Omental fat pad (tissue), 4 donors: Measurements from ENCODE around the gene EPHA2. TPM values are rescaled to one million over a fixed set of nuclear protein-coding genes. Genes with fewer than 3 reads are reported as not detected.

Experiments
- ATAC-seq: fragments of 150-250 bp; one replicate; pipeline ENCODE4 v1.9.1; 2016; ENCODE audit warnings: mild to moderate bottlenecking, moderate library complexity; ENCODE audit not compliant: low FRiP score
- DNase-seq: peaks from one replicate; pipeline ENCODE4 v3.0.0-alpha.2; 2019; ENCODE audit warnings: low spot score
- CTCF ChIP-seq, 3 donors: fragments of 450-650 bp; IDR thresholded peaks; one replicate each; pipeline ENCODE4 v1.5.1; 2016 to 2017; ENCODE audit warnings: antibody characterized with exemption in 3 of 3, mild to moderate bottlenecking in 3 of 3, moderate library complexity in 2 of 3
- total RNA-seq, 4 donors: library from RNA; depleted of rRNA; stranded (reverse); fragments of >200 nt; gene quantifications; one replicate each; pipeline ENCODE4 v1.1.0, GENCODE V29; 2016

Gene EPHA2
- total RNA-seq, 4 donors from 2014 or later: 15.3 to 41.8 (median 28.6) TPM

GRCh38 chr1:16135501-16135900, 20.4 kb downstream of the EPHA2 start:
- DNase-seq (no peak), ATAC-seq (no peak)
- no peak for TF ChIP-seq CTCF (IDR thresholded peaks at IDR 0.05)

GRCh38 chr1:16134906-16135305, 21.0 kb downstream of the EPHA2 start:
- ATAC-seq (no peak), DNase-seq (no peak)
- TF ChIP-seq CTCF (IDR thresholded peaks at IDR 0.05): no peak

GRCh38 chr1:16134066-16134801, 21.6 kb downstream of the EPHA2 start:
- DNase-seq (no peak), ATAC-seq (no peak)
- TF ChIP-seq CTCF (IDR thresholded peaks at IDR 0.05): no peak

- no peak for DNase-seq
- no peak for TF ChIP-seq CTCF (IDR thresholded peaks at IDR 0.05)
- ATAC-seq: no peak
These were observed 22.6 kb downstream of the EPHA2 start for GRCh38 chr1:16133007-16133961.

GRCh38 chr1:16132325-16132785, 23.5 kb downstream of the EPHA2 start:
- ATAC-seq (no peak), DNase-seq (no peak)
- TF ChIP-seq CTCF (IDR thresholded peaks at IDR 0.05): no peak

- DNase-seq: no peak
- ATAC-seq: no peak
- no peak for TF ChIP-seq CTCF (IDR thresholded peaks at IDR 0.05)
These were observed 24.1 kb downstream of the EPHA2 start for GRCh38 chr1:16131636-16132324.
